Measurements from ENCODE around the gene PKDCC. TPM values are rescaled to one million over a fixed set of nuclear protein-coding genes. Genes with fewer than 3 reads are reported as not detected.
A peak's percentile ranks its signal among the peaks of the same experiment; 100 is the strongest.

PKDCC gene
- total and polyA plus RNA-seq, 4 donors = 2.0 to 76.0 (median 19.8) TPM

DNA sequence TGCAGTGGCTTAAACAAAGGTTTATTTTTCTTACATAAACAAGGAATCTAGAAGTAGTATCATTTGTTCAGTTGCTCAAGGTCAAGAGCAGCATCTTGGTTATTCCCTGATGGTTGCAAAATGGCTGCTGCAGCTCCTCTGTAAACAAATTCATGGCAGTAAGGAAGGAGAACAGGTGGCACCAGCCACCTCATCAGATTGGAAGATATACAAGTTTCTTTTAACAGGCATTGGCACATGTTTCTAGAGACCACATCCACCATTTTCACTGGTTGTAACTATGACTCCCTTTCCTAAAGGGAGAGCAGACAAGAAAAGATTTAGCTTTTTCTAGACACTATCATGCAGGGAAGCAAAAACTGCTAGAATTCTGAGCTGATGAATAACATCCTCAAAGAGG is 46.3 kb downstream of the PKDCC start:
- no peak overlapping the region for H3K4me3 ChIP-seq (ENCODE audit: low read depth in 1 of 3, low read length in 3 of 3)
- H3K9ac ChIP-seq (ENCODE audit: low read depth in 1 of 2, low read length in 2 of 2) = no peak overlapping the region
- no peaks in the 10 kb centered on the region for H3K9me3 ChIP-seq (ENCODE audit: control insufficient read depth in 4 of 4, low read length in 3 of 4)
- no peaks in the 10 kb centered on the region for H3K36me3 ChIP-seq (ENCODE audit: control insufficient read depth in 4 of 4, insufficient read depth in 3 of 4, low read depth in 1 of 4, low read length in 3 of 4)
- no peak overlapping the region for H3K27ac ChIP-seq (ENCODE audit: low read depth in 1 of 2, low read length in 2 of 2)
- no peak for DNase-seq (ENCODE audit: low spot score)
- peaks cover under 1 to 33% (median 16%) of the 10 kb centered on the region in 4 donors for H3K4me1 ChIP-seq (ENCODE audit: control insufficient read depth in 4 of 4, insufficient read depth in 4 of 4, low read length in 3 of 4)
- H3K27me3 ChIP-seq (ENCODE audit: control insufficient read depth in 4 of 4, insufficient read depth in 4 of 4, low read length in 3 of 4) = no peaks in the 10 kb centered on the region
- no peak for TF ChIP-seq FOXA1 (IDR thresholded peaks at IDR 0.05)
- TF ChIP-seq MAX (IDR thresholded peaks at IDR 0.05) = no peak
- no peak for TF ChIP-seq CTCF (IDR thresholded peaks at IDR 0.05; ENCODE audit: low read depth, low read length, missing input control)
- TF ChIP-seq EGR1 (IDR thresholded peaks at IDR 0.05; ENCODE audit: low read depth in 2 of 2) = no peak
- no peak for TF ChIP-seq GABPA (IDR thresholded peaks at IDR 0.05 in 1 of 2, conservative IDR thresholded peaks at IDR 0.05 in 1 of 2)
- no peak for TF ChIP-seq ATF3 (IDR thresholded peaks at IDR 0.05)
- no peak for TF ChIP-seq YY1 (IDR thresholded peaks at IDR 0.05)
- TF ChIP-seq REST (IDR thresholded peaks at IDR 0.05) = no peak
- no peak for TF ChIP-seq FOXA2 (IDR thresholded peaks at IDR 0.05)
- TF ChIP-seq, protein P1, sequence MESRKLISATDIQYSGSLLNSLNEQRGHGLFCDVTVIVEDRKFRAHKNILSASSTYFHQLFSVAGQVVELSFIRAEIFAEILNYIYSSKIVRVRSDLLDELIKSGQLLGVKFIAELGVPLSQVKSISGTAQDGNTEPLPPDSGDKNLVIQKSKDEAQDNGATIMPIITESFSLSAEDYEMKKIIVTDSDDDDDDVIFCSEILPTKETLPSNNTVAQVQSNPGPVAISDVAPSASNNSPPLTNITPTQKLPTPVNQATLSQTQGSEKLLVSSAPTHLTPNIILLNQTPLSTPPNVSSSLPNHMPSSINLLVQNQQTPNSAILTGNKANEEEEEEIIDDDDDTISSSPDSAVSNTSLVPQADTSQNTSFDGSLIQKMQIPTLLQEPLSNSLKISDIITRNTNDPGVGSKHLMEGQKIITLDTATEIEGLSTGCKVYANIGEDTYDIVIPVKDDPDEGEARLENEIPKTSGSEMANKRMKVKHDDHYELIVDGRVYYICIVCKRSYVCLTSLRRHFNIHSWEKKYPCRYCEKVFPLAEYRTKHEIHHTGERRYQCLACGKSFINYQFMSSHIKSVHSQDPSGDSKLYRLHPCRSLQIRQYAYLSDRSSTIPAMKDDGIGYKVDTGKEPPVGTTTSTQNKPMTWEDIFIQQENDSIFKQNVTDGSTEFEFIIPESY (IDR thresholded peaks at IDR 0.05) = no peak
- no peak for TF ChIP-seq RAD21 (IDR thresholded peaks at IDR 0.05)
- TF ChIP-seq RXRA (IDR thresholded peaks at IDR 0.05) = no peak
- no peak for TF ChIP-seq NR2F2 (IDR thresholded peaks at IDR 0.05)
- no peak for TF ChIP-seq TAF1 (conservative IDR thresholded peaks at IDR 0.05)

GRCh38 chr2:42095923-42096408 is 48.1 kb downstream of the PKDCC start:
- TF ChIP-seq, protein P1 (IDR thresholded peaks at IDR 0.05) = no peak
- TF ChIP-seq CTCF (IDR thresholded peaks at IDR 0.05; ENCODE audit: low read depth, low read length, missing input control) (peak; percentile 92), FOXA1 (IDR thresholded peaks at IDR 0.05) (peak; percentile 65), HNF4G (IDR thresholded peaks at IDR 0.05) (no peak), RAD21 (IDR thresholded peaks at IDR 0.05) (peak; percentile 98 to 99)
- Histone ChIP-seq H3K9ac (ENCODE audit: low read depth in 1 of 2, low read length in 2 of 2) (no peak overlapping the region), H3K4me3 (ENCODE audit: low read depth in 1 of 3, low read length in 3 of 3) (no peak overlapping the region), H3K4me1 (ENCODE audit: control insufficient read depth in 4 of 4, insufficient read depth in 4 of 4, low read length in 3 of 4) (peaks cover 3 to 37% (median 17%) of the 10 kb centered on the region in 4 donors), H3K27me3 (ENCODE audit: control insufficient read depth in 4 of 4, insufficient read depth in 4 of 4, low read length in 3 of 4) (no peaks in the 10 kb centered on the region), H3K27ac (ENCODE audit: low read depth in 1 of 2, low read length in 2 of 2) (no peak overlapping the region), H3K36me3 (ENCODE audit: control insufficient read depth in 4 of 4, insufficient read depth in 3 of 4, low read depth in 1 of 4, low read length in 3 of 4) (no peaks in the 10 kb centered on the region), H3K9me3 (ENCODE audit: control insufficient read depth in 4 of 4, low read length in 3 of 4) (no peaks in the 10 kb centered on the region)
- DNase-seq (ENCODE audit: low spot score) = peak; percentile 76
- 40% methylated on average over 2 of the region's 2 CpGs for WGBS

All from liver (tissue), 9 donors.